ENCODE data around the gene THSD7A.

The THSD7A gene

DNA sequence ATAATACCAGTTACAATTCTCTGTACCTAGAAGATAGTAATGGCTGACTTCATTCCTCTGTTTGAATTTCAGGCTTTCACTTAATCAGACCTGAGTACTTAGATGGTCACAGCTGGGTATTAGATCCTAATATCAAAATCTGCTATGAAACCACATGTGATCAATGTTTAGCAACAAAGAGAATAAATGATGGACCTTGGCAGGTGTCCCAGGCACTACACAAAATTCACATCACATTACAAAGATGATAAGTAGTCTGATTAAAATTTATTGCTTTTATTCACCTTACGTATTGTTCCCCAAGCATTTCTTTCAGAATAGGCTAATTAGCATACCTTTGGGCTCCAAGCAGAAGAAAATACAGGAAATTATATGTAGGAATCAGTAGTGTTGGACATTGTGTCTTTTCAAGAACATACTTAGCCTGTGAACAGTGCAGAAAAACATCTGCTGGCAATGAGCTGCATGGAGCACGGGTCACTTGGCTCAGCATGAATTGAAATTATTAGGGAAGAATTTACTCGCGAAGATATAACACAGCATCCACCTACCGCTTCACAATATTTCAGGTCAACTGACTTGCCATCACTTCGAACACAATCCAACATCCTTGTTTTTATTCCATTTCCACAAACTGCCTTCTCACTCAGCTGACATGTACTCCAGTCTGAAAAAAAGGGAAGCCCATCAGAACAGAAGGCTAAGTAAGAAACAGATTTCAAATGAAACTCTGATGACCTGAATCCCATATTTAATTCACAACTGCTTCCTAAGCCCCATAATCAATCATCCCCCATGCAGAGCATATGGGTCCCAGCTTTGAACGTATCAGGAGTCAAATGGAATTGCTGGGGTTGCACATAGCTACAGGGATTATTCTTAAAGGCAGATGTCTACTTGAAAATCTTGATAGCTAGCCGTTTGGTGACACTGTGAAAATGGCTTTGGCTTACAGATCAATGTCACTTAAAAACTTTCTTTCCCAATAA, 421.0 kb downstream of the THSD7A start:
- no peak for DNase-seq (ENCODE audit: low read depth in 3 of 3)

DNA sequence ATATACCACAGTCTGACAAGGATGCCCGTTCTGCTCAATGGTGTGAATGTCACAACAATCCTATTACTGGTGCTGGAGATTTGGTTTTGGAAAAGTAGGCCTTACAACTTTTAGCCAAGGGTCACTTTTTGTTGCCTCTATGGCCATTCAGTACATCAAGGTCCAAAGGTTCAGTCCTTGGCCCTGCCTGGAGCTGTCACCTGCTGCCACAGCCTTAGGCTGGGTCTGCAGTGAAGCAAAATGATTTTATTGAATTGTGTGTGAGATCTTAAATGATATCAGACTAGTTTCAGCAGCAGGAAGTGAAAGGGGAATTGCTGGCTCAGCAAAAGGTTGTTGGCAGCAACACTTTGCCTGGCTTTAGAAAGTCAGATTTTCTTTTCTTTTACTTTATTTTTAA, 427.6 kb downstream of the THSD7A start:
- DNase-seq (ENCODE audit: low read depth in 3 of 3): no peak

DNA sequence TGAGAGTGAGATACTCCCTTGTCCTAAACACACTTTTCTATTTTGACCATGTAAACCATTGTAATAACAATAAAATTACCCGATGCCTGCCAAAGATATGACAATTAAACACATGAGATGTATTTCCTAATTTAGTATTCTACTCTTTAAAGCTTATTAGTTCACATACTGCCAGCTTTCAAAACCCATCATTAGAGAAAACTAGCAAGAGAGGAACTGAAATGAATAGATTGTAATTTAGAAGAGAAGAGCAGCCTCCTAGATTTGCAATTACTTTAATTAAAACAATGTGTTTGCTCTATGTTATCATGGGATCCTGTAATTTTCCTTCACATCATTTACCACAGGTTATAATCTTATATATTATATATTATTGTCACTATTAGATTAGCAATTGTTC, 428.2 kb downstream of the THSD7A start:
- DNase-seq (ENCODE audit: low read depth in 3 of 3): no peak

DNA sequence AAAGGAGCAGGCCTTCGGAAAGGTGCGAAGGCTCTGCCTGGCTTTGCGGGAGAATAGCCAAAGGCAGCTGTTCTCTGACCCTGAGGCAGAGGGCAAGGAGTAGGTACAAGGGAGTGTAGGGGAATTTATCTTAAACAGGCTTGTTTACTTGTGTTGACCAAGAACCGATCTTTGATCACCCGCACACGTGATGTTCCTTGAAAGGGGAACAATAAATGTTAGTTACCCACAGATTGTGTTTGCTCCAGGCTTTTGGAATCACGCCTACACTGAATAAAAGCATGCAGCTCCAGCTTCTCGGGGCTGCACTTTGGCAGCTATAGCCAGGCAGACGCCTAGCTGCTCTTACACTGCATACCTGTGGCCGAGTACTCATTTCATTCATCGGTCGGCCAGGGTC, 437.6 kb downstream of the THSD7A start:
- no peak for DNase-seq (ENCODE audit: low read depth in 3 of 3)

DNA sequence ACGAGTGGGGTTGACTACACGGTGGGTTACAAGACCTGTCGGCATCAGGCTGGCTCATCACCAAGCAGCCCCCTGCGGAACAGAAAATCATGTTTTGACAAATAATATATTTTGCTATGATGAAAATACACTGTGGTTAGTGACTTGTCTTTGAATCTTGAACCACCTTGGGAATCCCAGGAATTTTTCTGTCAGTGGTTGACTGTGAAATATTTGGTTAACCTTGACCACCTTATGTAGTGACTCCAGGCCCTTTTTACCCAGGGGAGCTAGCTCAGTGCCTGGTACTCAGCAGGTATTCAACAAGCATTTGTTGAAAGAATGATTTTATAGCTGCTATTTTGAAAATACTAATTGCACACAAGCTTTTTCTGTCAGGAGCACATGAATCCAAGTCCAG, 452.4 kb downstream of the THSD7A start:
- no peak for DNase-seq (ENCODE audit: low read depth in 3 of 3)

DNA sequence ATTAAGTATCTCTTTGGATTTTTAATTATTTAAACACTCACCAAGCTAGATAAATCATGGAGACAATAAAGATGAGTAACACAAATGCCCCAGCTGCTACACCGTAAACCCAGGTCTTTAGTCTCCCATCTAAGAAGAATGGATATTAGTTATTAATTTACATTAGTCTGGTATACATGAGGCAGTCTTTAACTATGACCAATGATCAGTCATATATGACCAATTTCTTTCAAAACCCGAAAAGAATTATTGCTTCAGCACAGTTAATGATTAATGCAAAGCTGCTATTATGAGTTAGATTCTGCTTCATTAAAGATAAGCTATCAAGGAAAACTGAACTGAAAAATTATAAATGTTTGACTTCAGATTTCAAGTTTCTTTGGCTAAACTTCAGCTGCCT, 455.5 kb downstream of the THSD7A start:
- no peak for DNase-seq (ENCODE audit: low read depth in 3 of 3)

DNA sequence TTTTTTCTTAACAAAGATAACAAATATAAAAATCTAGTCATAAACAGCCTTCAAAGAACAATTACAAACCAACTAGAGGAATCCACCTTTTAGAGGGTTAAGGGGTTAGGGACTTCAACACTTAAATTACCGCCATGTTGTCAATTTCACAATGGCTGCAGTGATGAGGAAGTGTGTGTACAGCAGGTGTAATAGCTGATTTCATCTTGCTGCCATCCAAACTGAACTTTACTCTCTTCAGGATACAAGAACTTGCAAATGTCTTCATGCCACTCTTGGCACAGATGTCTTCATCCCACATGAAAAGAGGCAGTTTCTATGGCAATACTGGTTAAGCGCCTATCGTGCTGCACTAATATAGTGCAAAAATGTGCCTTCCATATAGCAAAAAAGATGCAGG, 457.4 kb downstream of the THSD7A start:
- no peak for DNase-seq (ENCODE audit: low read depth in 3 of 3)

DNA sequence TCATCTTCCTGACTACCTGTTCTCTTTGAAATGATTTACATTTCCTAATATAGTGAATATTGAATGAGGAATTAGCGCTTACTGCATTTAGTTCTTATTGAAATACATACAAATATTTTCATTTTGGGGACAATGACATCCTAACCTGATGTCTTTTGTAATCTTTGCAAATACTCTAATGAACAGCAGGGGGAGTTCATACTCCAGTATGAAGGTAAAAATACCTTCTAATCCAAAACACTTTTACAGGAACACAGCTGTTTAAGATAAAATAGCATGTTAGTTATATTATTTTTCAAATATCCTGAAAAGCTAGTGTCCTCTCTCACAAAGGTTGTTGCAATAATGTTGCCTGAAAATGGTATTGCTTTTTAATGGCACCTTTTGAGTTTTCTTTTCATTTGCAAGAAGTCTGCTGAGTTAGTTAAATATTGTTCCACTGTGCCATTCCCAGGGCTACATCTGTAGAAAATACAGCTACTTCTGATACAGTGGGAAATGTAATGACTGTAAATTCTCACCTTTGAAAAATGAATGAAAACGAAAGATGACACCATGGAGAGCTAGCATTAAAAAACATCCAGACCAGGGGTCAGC, 458.4 kb downstream of the THSD7A start:
- DNase-seq (ENCODE audit: low read depth in 3 of 3): no peak

DNA sequence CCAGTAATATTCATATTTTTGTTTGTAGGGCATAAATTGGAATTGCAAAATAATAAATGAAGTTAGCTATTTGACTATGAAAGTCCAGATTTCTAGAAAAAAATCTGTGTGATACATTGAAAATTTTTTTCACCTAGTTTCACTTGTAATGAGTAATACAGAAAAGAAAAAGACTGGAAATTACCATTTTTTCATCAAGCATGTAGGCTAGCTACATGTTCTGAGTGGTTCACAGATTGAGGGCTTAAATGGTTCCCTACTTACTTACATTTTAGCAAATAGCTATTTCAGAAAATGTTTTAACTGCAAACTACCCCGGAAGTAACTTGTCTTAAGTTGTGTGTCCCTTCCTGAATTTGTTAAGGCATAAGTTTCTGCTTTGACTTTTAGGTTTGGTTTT, 462.3 kb downstream of the THSD7A start:
- DNase-seq (ENCODE audit: low read depth in 3 of 3): no peak

DNA sequence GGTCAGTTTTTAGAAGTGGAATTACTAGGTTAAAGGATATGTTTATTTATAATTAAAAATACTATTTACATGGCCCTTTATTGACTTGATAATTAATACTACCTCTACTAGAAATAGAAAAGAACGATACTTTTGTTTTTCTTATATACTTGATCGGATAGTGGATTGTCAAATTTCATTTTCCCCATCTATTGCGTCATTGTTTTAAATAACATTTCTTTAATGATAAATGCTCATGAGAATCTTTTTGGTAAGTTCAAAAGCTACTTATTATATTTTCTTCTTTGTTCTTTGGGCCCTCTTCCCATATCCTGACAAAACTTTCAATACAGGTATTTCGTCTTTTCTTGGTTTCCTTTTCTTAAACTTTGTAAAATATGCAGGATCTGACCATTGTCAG, 465.9 kb downstream of the THSD7A start:
- DNase-seq (ENCODE audit: low read depth in 3 of 3): no peak

DNA sequence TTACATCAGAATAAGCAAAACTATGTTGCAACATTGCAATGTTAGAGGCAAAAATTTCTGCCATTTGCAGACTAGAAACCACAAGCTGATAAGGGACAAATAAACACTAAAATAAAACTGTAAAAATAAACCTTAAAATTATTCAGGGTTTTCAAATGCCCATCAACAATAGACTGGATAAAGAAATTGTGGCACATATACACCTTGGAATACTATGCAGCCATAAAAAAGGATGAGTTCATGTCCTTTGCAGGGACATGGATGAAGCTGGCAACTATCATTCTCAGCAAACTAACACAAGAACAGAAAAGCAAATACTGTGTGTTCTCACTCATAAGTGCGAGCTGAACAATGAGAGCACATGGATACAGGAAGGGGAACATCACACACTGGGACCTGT, 473.4 kb downstream of the THSD7A start:
- DNase-seq (ENCODE audit: low read depth in 3 of 3): no peak

DNA sequence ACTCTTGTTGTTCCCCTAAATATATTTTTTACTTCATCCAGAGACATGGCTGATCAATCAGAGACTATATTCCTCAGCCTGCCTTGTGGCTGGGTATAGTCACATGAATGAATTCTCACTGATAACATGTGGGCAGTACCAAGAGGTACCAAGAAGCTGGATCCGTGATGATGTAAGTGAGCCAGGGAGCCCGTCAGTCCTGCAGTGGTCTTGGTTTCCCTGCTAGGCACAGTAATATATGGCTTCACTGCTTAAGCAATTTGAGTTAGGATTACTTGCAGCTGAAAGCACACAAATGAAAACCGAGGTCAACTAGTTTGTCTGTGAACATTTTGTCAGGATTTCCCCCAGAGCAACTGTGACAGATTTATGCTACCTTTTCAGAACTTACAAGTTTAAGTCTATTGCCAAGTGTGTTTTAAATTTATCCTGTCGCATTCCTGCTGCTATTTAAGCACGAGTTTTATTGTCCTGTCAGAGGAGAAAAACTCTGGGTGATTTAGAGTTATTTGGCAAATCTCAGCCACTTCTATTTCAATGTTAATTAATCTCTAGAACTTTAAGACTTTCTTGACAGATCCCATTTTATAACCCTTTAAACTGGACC, 476.5 kb downstream of the THSD7A start:
- no peak for DNase-seq (ENCODE audit: low read depth in 3 of 3)

DNA sequence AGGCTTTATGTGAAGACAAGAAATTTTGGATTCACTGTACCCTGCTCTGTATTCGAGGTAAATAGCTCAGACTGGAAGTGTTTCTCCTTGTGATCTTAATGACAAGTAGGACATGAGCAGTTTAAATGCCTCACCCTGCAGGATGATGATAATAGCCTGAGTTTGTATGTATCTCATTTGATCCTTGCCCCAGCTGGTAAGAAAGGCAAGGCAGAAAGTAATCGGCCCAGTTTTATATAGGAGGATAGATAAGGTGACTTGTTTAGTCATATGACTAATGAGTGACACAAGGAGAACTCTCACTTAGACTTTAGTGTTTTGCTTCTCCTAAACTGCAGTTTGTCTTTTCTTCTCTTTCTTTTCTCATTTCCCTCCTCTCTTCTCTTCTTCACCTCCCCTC, 485.7 kb downstream of the THSD7A start:
- no peak for DNase-seq (ENCODE audit: low read depth in 3 of 3)

DNA sequence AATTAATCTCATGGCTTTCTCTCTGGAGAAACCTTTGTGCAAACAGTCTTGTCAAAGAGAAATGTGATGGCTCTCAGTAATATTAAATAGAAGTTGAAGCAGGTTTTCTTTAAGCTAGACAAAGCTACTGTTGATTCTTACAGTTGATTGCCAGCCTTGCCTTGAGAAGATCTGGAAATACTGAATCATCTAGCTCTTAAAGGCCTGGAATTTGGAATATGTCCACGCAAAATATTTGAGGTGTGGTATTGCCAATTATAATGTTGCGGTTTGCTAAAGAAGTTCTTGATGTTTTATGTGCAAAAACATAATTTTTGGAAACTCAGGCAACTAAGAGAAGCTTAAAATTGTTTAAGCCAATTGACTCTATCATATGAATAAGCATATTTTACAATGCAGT, 486.4 kb downstream of the THSD7A start:
- no peak for DNase-seq (ENCODE audit: low read depth in 3 of 3)

DNA sequence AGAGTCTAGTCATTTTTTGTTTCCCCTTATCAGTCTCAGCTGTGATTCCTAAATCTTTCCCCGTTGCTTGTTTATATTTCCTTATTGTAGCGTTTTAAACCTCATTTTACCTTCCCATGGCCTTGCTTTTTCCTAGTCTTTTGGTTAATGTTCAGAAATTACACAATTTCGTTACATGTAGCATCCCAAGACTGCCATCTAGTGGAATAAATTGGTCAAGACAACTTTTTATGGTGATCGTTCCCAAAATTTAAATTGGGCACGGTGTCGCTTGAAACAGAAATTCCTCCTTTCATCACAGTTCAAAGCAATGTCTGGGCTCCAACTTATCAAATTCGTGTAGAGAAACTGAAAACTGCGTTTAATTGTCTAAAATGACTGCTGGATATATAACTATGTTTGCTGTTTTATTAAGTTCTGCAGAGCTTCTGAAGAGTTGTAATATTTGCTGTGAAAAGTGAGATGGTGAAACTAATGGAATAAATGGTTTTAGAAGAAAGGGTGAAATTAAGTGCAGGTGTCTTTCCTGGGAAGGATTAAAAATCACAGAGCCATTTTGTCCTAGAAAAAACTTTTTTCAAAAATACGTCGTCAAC, 488.1 kb downstream of the THSD7A start:
- DNase-seq (ENCODE audit: low read depth in 3 of 3): no peak

DNA sequence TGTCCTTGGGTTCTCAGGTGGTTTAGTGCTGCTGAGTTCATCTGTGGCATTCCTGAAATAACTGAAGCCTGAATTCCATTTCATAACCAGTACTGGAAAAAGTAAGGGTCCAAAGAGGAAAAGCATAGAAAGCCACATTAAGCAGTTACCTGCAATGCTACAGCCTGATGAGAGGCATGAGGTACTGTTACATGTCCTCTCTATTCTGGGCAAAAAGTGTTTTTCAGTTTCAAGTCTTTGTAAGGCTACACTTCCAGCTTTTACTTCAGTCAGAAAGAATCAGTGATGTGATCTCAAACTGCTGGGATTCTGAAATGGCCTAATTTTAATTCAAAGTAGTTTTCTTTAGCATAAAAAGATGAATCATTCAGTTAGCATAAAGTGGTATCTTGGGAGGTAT, 488.9 kb downstream of the THSD7A start:
- no peak for DNase-seq (ENCODE audit: low read depth in 3 of 3)

DNA sequence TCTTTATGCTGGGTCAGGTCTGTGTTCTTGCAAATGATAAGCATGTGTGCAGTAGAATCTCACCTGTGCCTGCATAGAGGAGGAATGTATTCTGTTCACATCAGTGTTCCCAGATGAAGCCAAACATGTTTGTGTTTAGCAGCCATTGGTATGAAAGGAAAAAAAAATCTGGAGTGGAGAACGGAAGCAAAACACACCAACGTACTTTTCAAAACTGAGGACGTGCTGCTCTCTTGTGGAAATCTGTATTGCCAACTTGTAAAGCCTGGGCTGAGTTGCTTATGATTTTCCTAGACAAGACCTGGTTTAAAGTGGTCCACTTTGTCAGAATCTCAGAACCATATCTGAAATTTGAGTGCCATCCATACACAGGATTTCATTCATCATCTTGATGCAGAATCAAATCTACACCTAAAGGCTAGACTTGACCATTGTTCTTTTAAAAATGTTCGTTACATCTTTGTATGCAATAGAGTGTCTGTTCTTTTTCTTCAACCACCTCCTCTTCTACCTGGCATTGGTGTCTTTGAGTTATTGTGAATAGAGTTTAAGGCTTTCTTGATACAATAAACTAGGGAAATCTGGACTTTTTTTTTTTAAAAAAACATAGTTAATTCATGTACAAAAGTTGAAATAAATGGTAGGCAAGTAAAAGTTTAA, 490.6 kb downstream of the THSD7A start:
- no peak for DNase-seq (ENCODE audit: low read depth in 3 of 3)

DNA sequence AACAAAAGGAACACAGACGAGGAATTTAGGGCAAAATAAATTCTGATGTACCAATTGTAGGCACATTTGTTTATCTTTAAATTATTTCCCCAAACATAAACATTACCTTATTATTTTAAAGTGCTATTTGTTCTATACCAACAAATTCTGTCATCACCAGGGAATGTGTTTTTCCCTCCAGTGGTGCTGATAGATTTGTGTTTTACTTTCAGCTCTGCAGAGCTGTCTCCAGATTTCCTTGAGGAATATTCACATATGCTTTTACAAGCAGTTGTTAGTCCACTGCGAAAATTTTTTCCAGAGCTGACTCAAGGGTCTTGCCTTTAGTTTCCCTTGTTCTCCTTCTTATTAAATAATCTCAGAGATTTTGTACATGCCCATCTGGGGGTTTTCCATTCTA, 495.6 kb downstream of the THSD7A start:
- DNase-seq (ENCODE audit: low read depth in 3 of 3): no peak

DNA sequence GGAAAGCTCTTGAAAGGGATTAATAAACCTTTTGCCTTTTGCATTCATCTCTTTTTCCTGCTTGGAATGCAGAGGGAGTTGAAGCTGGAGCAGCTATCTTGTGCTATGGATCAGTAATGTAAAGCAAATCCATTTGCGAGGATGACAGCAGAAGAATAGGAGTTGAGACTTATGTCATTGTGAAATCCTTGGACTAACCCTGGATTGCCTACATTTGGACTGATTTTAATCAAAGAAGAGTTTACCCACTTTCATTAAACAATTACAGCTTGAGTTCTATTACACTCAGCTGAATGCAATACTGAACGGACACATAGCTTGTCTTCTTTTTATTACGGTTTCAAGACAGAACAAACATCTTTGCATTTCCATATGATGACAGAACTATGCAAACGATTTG, 496.1 kb downstream of the THSD7A start:
- no peak for DNase-seq (ENCODE audit: low read depth in 3 of 3)

DNA sequence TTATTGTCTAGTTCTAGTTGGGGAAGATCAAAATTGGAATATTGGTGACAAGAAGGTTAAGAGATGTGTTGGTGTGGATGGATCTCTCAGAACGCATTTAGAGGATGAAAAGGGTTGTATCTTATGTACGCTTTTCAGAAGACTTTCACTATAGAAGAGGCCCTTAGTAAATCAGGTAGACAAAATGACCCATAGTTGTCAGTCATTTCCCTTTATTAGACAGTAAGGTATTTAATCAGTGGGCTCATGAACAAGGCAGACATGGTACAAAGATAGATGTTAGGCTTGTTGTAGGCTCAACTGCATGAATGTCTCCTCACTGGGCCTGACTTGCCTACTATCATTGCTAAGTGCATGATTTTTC, 499.2 kb downstream of the THSD7A start:
- DNase-seq (ENCODE audit: low read depth in 3 of 3): no peak

DNA sequence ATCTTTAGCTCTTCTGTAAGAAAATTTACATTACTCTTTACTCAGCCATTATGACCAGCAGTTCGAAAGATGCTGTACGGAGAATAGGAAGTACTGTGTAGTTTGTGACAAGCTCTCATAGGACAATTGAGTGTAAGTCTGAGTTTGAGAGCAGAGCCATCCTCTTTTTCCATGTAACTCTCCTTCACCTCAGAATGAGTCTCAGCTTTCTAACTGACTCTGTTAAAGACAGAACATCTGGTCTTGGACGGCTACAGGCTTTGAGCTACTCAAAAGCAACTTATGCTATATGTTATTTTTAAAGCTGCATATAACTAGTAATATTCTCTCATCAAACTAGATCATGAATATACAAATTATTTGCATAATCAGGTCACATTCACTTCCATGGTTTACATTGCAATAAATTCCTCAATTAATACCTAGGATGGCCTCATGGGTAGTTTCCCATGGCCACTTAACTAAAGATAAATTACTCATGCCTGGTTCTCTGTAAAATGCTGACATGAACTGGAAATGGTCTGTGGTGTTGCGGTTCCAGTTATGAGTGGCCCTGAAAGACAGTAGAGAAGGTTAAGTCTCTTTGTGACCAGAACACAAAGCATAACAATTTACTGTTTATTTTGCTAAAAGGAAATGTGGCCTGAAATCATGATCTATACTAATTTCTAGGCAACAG, 499.7 kb downstream of the THSD7A start:
- DNase-seq (ENCODE audit: low read depth in 3 of 3): no peak

All from stimulated activated CD4-positive, alpha-beta T cell treated with anti-CD3 and anti-CD28 coated beads, TNF-alpha, amount 100 ng/mL, for 24 hours (primary cell).